ENCODE data around the gene BLOC1S4. TPM values are rescaled to one million over a fixed set of nuclear protein-coding genes. Genes with fewer than 3 reads are reported as not detected.

The BLOC1S4 gene
- total RNA-seq, 1 experiment from 2014 or later = 15.7 TPM

- no peaks in the 10 kb centered on the region for H3K9me2 ChIP-seq (ENCODE audit: insufficient read depth)
- no peaks in the 10 kb centered on the region for H4K20me1 ChIP-seq (ENCODE audit: insufficient read depth)
- DNase-seq (ENCODE audit: low read depth, low spot score) = no peak
- H3K27me3 ChIP-seq (ENCODE audit: insufficient read depth, low read length) = no peaks in the 10 kb centered on the region
- peak overlapping the region; percentile 79 for H3K4me2 ChIP-seq (ENCODE audit: low read length)
- H3K36me3 ChIP-seq (ENCODE audit: control insufficient read depth in 1 of 2, insufficient read depth in 2 of 2, low read length in 2 of 2) = no peaks in the 10 kb centered on the region
- ChIA-PET CTCF (interaction anchor here (0.6 to 1.9 kb wide), 2 partner anchors 13 to 15 kb away, joined by 3 to 5 read pairs; no protein-coding TSS in a partner anchor), POLR2A (interaction anchor here (1.1 to 3.5 kb wide), 4 partner anchors 15 to 48 kb away, joined by 3 to 35 read pairs (median 10); partner anchors contain the start of genes MRFAP1 and MRFAP1L1), RAD21 (ENCODE audit: low non-redundant PET in 1 of 2, low total read pairs in 2 of 2, uncharacterized antibody in 2 of 2, unreplicated experiment in 2 of 2) (no interaction called here)
- peak overlapping the region; percentile 60 for H3K9ac ChIP-seq (ENCODE audit: low read length)
- no peak overlapping the region for H2AFZ ChIP-seq (ENCODE audit: low read depth, low read length, poor library complexity, severe bottlenecking)
- peak; percentile 20 for ATAC-seq
- peaks cover 39 to 50% of the 10 kb centered on the region in 2 experiments for H3K4me1 ChIP-seq (ENCODE audit: control insufficient read depth in 1 of 2, insufficient read depth in 2 of 2, low read length in 2 of 2)
- BruUV-seq (replicated peaks) = no TSS peak
- intact Hi-C loops (cut with micrococcal nuclease) = loop anchor here (10.0 kb wide), 1 partner anchor 353 kb away; no protein-coding TSS in a partner anchor
- no peaks in the 10 kb centered on the region for H3K79me2 ChIP-seq (ENCODE audit: insufficient read depth, low read length)
- peak in 2 of 3 experiments; percentile 45 to 51; a peak in 3 of 6 replicates for TF ChIP-seq CTCF (IDR thresholded peaks at IDR 0.05 in 2 of 3, conservative IDR thresholded peaks at IDR 0.05 in 1 of 3; ENCODE audit: borderline replicate concordance in 1 of 3, insufficient read depth in 1 of 3, low read depth in 2 of 3, low read length in 2 of 3)
- TF ChIP-seq RAD21 (IDR thresholded peaks at IDR 0.05; ENCODE audit: low read depth) = no peak
- H3K4me3 ChIP-seq (replicated peaks in 1 of 2; ENCODE audit: low read depth in 1 of 2, low read length in 2 of 2) = peak overlapping the region in 1 of 2 experiments; percentile 39; a peak in 1 of 4 replicates
- H3K27ac ChIP-seq (ENCODE audit: low read depth, low read length) = peak overlapping the region; percentile 94
- no peaks in the 10 kb centered on the region for H3K9me3 ChIP-seq (ENCODE audit: control insufficient read depth in 1 of 2, insufficient read depth in 1 of 2, low read depth in 1 of 2, low read length in 2 of 2)
Measured at GRCh38 chr4:6687947-6688878, 27.8 kb upstream of the BLOC1S4 start.
